NCI-H2081 (cell line): ENCODE measurements around the gene MCRIP1.

Experiments used
- DNase-seq, 2 experiments: peaks; one replicate each; lab custom pipeline; 2025; lab: John Stamatoyannopoulos, UW

Gene MCRIP1

DNA sequence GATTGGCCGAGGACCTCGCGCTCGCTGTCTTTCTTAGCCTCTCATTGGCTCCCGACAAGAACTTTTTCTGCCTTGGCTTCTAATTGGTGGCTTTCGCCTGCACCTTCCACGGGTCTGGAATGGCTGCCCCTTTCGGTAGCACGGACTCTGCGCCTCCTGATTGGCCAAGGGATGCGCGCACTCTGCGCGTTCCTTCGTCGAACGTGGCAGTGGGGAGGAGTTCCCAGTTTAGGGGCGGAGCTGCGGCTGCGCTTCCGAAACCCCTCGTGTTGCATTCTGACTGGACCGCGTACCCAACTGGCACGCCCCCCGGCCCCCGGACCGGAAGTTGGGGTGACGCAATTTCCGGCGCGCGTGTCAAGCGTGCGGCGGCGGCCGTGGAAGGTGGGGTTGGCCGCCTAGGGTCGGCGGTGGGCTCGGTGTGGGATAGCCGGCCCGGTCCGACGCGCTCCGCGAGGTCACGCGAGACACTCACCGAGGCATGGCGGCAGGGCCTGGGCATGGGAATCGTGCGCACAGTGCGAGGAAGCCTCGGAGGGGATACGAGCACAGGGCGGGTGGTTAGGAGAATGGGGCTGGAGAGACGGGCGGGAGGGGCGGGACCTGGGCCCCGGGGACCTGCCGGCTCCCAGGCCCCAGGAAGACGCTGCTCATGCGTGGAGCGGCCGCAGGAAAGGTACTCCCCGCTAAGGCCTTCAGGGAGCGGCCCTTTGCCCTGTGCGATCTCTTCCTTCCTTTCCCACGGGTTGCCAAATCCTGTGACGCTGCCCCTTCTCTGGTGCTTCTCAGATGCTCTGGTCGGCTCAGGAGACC, 27.9 kb upstream of the MCRIP1 start:
- DNase-seq = peak; percentile 100

DNA sequence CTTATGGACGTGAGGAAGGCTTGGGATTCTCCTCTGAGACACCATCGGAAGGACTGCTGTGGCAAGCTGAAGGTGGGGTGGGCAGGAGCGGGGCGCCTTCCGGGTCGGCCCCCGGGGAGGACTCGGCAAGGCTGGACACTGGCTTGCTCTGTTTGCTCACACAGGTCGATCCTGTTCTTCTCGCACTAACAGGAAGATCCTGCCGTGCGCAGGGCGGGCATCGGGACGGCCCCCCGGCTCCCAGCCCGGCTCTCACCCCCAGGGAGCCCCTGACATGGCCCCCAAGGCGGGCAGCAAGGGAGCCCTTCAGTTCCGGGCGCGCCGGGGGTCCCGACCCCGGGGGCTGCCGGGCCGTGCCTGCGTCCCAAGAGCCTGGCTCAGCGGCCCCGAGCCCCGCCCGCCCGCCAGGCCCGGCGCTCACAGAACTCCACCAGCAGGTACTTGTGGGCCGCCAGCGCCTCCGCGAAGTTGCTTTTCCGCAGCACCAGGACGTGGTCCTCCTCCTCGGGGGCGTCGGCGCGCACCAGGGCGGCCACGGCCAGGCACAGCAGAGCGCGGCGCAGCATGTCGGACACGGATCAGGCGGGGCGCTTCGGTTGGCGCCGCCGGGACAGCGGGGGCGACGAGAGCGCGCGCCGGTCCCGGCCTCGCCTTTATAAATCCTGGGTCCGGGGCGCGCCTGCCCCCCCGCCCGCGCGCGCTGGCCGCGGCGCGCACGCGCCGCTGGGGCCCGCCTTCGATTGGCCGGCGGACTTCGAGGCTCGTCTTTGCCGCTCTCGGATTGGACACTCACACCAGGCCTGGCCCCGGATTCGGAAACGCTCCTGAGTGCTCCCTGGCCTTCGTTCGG, 27.0 kb upstream of the MCRIP1 start, which contains the start of gene P4HB:
Gene P4HB (minus strand): TSS at position 630 of the 850 bp plus-strand sequence. CDS start 64 bp downstream, at position 566.
- DNase-seq = peak in 1 of 2 experiments; percentile 54

DNA sequence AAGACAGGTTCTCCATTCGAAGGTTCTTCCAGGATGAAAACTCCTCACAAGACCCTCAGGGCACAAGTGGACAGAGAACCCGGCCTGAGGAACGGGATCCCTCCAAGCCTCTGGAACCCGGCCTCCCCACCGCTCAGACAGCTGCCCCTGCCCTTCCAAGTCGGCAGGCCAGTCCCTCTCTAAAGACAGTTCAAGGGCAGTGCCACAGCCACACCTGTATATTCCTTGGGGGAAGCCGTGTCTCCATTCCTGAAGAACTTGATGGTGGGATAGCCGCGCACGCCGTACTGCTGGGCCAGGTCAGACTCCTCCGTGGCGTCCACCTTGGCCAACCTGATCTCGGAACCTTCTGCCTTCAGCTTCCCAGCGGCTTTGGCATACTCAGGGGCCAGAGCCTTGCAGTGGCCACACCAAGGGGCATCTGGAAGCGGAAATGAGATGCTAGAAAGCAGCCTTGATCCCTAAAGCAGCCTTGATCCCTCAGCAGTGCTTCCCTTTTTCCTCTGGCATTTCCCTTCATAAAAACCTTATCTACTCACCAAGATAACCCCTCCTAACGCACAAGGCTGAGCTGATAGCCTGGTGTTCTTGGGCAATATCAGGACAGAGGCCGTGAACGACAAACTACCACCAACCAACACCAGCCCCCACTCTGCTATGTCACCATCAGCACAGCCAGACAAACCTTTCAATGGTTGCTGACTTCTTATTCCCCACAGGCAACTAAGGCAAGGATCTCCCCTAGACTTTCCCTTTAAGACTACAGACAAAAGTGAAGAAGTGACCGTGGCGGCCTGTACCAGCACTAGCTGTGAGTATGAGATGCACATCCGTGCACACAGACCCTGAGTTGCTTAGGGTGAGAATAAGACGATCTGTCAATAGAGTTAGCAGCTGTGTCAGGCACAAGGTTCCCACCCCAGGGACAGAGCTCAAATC, 26.1 kb upstream of the MCRIP1 start:
- DNase-seq = no peak

DNA sequence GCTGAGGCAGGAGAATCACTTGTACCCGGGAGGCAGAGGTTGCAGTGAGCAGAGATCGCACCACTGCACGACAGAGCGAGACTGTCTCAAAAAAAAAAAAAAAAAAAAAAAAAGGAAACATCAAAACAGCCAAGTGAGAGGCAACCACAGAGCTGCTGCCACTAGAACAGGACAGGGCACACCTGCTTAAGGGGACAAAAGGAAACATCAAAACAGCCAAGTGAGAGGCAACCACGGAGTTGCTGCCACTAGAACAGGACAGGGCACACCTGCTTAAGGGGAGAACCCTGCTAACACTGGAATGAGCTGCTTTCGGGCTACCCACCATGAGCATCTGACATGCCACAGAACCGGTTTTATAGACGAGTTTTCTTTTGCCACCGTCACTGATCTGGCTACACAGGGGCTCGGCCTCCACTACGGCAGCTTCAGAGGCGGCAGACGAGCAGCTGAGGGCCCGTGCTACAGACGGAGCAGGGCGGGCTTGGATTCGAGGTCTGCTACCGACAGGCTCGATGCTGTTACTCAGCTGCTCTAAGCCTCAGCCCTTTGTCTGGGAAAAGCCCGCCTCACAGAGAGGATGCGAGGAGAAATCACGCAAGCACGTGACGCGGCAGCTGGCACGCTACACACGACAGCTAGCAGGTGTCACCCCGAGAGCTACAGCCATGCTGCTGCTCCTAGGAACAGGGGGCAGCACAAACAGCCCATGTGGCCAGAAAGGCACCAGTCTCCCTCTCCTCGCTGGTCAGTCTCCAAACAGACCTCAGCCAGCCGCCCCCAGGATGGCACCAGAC, 25.3 kb upstream of the MCRIP1 start:
- peak; percentile 81 to 92 for DNase-seq

DNA sequence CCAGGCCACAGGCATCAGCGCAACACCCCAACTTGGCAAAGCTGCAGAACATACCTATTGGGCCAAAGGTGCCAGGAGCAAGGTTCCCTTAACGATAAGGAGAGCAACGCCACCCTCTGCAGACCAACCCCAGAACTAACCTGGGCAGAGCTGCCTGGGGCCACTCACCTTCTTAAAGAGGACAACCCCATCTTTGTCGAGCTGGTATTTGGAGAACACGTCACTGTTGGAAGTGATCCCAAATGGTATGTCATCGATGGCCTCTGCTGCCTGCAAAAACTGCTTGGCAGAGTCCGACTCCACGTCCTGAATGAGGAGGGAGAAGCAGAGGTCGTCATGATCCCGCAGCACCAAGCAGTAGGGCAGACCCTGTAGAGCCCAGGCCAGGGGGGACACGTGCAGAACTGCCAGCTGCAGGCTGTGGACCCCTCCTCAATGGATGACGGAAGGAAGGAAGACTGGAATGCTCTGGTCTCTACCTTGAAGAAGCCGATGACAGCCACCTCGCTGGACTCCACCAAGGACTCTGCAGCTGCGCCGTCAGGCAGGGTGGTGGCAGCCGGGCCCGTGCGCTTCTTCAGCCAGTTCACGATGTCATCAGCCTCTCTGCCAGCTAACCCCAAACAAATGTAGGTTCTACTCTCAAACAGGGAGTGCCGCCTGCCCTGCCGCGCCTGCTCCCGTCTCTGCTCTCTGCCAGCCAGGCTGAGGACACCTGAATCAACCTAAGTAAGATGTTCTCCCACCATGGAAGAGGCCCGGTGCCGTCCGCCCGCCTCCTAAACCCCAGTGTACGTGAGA, 22.1 kb upstream of the MCRIP1 start:
- peak in 1 of 2 experiments; percentile 19 for DNase-seq

DNA sequence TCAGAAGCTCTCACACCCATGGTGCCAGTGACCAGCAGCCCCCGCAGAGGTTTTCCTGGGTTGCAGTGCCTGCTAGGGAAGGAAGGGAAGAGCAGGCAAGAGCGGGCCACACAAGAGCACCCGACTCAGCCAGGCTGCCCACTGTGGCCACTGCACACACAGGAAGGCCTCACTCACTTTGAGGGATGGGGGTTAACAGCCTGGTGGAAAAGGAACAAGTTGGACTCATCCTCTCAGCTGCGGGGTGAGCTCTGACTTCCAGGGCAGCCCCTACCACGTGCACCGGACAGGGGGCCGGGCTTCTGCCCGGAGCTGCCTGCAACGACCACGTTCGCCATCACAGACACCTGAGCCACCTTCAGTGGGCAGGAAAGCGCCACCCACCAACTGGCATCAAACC, 19.1 kb upstream of the MCRIP1 start:
- no peak for DNase-seq

DNA sequence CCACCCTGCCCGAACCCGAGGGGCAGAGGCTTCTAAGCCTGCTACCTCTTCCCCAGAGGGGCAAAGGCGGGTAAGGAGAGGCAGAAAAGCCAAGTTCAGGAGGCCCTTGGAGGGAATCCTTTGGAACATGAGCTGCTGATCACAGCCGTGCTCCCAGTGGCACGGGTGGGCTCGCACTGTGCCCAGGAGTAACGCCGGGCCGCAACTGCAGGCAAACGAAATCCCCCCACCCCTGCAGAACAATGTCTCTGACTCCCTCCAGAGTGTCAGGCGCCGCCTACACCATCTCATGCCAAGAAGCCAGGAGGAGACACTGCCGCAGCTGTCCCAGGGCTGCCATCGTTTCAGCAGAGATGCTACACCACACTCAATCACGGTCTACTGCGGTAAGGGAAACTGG, 18.3 kb upstream of the MCRIP1 start:
- DNase-seq = no peak

DNA sequence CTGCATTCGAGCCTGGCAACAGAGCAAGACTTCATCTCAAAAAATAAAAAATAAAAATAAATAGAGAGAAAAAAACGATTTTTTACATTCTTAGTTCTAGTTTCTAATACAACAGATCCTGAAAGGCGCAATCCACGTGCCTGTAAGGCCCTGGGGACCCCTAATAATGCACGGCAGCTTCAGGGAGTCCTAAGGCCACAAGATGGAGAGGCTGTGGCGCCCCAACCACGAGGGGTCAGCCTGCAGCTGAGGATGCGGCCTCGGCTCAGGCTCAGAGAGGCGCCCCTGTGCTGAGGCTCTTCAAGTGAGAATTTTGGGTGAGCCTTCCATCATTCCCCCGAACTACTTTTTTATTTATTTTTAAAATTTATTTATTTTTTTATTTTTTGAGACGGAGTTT, 16.4 kb upstream of the MCRIP1 start:
- no peak for DNase-seq

DNA sequence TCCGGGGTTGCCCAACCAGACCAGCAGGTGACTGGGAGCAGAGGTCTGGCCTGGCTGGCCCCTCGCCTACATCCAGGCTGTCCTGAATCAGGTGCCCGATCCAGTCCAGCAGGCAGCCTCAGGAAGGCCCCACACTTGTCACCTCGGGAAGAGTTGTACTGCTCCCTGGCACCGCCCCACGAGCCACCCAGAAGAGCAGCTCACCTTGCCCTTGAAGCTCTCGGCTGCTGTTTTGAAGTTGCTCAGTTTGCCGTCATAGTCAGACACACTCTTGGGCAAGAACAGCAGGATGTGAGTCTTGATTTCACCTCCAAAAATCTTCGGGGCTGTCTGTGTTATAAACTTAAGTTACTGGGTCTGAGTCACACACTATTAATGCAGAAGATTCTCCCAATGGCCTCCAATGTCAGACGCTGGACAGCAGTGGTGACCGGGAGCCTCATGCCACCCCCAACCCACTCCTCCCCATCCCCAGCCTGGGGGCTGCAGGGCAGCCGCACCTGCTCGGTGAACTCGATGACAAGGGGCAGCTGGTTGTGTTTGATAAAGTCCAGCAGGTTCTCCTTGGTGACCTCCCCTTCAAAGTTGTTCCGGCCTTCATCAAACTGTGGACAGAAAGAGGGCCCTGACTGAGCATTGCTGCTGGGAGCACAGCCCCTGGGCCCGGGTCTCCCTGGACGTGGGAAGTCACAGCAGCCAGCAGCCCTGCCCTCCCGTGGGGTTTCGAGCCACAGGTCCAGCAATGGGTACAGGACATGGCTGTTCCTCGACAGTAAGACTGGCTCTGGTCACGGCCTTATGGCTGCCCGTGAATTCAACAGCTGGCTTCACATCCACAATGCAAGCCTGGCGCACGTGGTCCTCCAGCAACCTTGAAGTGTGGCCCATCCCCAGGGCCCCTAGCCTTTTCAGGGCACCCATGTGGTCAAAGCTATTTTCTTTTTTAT, 13.9 kb upstream of the MCRIP1 start:
- DNase-seq = no peak

DNA sequence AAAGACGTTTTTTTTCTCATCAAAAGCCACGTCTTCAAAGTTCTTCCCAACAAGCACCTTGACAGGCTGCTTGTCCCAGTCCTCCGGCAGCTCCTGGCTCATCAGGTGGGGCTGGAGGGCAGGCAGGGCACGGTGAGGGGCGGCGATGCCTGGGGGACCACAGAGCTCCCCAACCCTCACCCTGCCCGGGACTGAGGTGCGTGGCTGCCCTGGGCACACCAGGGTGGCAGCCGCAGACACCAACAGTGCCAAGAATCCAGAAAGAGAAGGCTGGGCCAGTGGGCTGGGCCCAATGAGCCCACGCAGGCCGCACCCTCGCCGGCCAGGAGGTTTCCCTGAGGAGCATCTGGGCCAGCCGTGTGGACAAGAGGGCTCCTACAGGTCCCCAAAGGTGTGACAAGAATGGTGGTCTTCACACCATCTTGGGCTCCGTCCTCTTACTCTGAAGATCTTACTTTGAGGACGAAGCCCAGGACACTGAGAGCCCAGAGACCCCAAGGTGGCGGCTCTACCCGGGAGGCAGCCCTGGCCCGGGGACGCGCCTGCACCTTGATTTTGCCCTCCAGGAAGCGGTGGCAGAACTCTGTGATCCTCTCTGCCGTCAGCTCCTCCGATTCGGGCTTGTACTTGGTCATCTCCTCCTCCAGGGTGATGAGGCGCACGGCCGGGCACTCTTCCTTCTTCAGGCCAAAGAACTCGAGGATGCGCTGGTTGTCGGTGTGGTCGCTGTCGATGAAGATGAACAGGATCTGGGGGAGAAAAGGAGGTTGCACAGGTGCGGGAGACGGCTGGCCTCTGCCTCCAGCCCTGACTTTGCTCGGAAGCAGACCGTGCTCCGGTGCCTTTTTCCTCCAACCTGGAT, 13.0 kb upstream of the MCRIP1 start:
- DNase-seq = no peak

DNA sequence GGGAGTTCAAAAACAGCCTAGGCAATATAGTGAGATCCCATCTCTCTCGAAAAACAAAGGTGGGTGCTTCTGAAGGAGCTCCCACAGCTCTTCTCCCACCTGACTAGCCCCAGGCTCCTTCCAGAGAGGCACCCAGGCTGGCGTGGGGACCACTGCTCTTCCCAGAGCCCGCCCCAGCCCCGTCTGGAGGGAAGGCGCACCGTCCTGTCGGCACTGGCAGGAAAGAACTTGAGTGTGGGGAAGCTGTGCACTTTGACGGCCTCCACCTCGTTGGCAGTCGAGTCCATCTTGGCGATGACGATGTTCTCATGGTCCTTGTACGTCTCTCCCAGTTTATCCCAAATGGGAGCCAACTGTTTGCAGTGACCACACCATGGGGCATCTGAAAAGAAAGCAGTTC, 12.3 kb upstream of the MCRIP1 start:
- DNase-seq = no peak

DNA sequence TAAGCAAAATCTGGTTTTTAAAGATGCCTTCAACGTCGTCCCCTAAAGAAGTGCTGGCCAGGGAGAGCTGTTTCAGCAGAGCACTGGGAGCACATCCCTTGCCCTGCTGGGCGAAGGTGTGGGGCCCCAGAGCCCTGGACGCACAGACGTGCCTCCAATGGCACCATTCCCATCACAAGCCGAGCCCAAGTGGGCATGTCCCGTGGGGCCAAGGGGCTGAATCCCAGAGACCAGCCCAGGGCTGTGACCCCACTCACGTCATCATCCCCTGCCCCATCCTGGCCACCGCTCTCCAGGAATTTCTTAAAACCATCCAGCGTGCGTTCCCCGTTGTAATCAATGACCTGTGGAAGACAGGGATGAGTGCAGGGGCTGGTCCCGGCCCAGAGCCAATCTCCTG, 11.8 kb upstream of the MCRIP1 start:
- DNase-seq = no peak

DNA sequence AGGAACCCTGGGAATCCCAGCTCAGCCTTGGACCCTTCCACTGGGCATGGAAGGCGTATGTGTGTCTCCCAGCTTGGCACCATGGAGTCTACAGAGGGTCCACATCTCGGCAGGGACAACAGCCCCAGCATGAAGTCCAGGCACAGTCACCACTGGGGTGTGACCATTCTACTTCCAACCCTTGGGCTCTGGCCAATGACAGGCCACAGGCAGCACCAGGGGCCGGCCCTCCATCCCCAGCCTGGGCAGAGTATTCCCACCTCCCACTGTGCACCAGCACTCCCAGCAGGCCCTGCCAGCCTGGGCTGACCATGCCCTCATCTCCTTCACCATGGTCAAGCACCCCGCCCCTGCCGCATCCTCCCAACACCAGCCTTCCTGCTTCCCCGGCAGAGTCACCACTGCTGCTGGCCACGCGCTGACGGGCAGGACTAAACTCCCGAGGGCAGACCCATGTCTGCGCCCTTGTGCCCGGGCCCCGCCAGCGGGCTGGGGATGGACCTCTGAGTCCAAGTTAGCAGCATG, 11.3 kb upstream of the MCRIP1 start:
- DNase-seq = no peak

DNA sequence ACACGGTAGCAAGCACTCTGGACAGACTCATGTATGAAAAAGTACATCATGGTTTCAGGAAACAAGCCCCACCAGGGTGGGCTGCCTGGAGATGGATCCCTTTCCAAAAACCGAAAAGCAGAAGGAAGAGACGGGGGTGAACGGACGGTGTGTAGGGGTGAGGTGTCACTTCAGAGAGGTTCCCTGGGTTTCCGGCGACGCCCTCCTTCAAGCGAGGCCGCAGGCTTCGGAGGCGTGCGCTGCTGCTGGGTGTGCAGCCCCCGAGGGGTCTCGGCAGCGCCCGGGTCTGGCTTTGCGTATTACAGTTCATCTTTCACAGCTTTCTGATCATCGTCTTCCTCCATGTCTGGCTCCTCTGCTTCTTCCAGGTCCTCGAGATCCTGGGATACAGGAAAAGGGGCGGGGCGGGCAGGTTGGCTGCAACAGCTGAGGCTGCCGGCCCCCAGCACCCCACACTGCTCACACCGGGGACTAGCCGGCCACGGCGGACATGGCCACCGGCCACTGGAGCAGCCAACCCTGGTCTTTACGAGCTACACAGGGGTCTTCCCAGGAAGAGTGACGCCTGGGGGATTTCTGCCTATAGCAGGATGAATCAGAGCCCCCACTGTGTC, 10.7 kb upstream of the MCRIP1 start:
- DNase-seq = no peak

DNA sequence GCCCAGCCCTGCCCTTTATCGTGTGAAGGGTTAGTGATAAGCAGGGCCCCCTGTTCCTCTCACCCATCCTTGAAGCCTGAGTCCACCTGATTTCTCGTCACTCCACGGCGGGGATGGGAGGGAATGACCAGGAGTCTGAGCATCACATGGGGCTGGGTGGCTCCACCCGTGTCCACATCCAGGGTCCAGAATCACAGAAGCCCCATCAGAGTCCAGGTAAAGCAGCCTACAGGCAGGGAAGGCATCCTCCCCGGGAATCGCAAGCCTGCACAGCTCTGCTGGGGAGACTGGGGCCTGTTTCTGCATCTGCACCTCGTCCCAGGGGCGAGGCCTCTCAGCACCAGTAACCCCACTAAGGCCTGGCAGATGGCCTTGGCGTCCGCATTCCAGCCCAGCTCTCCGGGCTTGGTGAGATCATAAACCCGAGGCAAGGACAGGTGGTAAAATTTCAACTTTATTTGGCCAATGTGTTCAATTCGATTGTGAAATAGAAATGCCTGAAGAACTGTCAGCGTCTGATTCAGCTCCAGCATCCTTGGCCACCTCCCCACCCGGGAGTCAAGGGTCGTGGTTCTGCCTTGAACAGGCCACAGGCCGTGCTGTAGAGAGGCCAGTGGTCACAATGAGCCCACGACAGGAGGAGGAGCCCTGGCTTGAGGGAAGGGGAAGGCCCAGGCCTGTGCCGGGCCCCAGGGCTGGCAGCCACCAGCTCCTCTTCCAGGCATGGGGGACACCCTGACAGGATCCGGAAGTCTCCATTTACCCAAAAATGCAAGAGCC, 9.8 kb upstream of the MCRIP1 start:
- DNase-seq = no peak

DNA sequence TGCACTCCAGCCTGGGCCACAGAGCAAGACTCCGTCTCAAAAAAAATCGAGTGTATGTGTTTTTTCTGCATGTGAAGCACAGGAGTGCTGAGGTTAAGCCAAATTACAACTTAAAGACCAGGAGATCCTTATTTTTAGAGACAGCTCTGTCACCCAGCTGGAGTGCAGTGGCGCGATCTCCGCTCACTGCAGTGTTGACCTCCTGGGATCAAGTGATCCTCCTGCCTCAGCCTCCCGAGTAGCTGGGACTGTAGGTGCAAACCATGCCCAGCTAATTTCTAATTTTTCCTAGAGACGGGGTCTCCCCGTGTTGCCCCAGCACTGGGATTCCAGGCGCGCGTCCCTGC, 9.3 kb upstream of the MCRIP1 start:
- DNase-seq = no peak

DNA sequence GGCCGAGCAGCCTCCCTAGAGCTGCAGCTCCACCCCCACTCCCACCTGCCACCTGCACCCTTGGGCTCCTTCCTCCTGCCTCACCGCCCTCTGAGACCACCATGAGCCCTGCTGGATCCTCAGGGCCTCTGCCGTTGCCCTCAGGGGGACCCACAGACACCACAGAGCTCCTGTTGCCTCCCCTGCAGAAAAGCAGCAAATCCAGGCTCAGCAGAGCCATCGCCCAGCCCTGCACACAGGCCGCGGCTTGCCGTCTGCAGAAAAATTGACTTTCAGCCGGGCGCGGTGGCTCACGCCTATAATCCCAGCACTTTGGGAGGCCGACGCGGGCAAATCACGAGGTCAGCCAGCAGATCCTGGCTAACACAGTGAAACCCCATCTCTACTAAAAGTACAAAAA, 8.8 kb upstream of the MCRIP1 start:
- DNase-seq = no peak
